Upper lobe of left lung (tissue), 6 donors: ENCODE measurements around the gene SND1. TPM values are rescaled to one million over a fixed set of nuclear protein-coding genes. Genes with fewer than 3 reads are reported as not detected.

Experiments used
- ATAC-seq, 2 donors: fragments of 200-7000 bp; cut with Tn5 transposase; one replicate each; pipeline ENCODE4 v1.9.1; 2022; ENCODE audit warnings: mild to moderate bottlenecking in 2 of 2, moderate library complexity in 2 of 2; ENCODE audit not compliant: low FRiP score in 2 of 2
- DNase-seq, 2 donors: peaks; one replicate each; pipeline ENCODE4 v3.0.0-alpha.2; 2019 to 2020
- H3K27ac ChIP-seq, 4 donors: fragments of 200-600 bp; sonication (generic); one replicate each; pipeline ENCODE4 v1.5.1; 2016 to 2019
- H3K27me3 ChIP-seq, 4 donors: fragments of 200-600 bp; sonication (generic); one replicate each; pipeline ENCODE4 v1.5.1; 2017 to 2019
- H3K36me3 ChIP-seq, 4 donors: fragments of 200-600 bp; sonication (generic); one replicate each; pipeline ENCODE4 v1.5.1; 2016 to 2019
- H3K4me1 ChIP-seq, 4 donors: fragments of 200-600 bp; sonication (generic); one replicate each; pipeline ENCODE4 v1.5.1; 2018 to 2019
- H3K4me3 ChIP-seq, 4 donors: fragments of 200-600 bp; sonication (generic); one replicate each; pipeline ENCODE4 v1.5.1; 2017 to 2019; ENCODE audit warnings: mild to moderate bottlenecking in 2 of 4, moderate library complexity in 1 of 4
- H3K9me3 ChIP-seq, 4 donors: fragments of 200-600 bp; sonication (generic); one replicate each; pipeline ENCODE4 v1.5.1; 2018 to 2019
- CTCF ChIP-seq, 6 experiments: fragments of 450-650 bp in 4 of 6; fragments of 200-600 bp in 2 of 6; sonication (generic) in 2 of 6; IDR thresholded peaks; one replicate each; pipeline ENCODE4 v1.5.1; 2016 to 2019; ENCODE audit warnings: antibody characterized with exemption in 6 of 6
- EP300 ChIP-seq, 4 donors: sonication (generic); formaldehyde crosslinking; IDR thresholded peaks; one replicate each; pipeline ENCODE4 v1.5.1; 2017; ENCODE audit warnings: antibody characterized with exemption in 4 of 4, control low read depth in 2 of 4
- POLR2A ChIP-seq, 4 donors: fragments of 450-650 bp; IDR thresholded peaks; one replicate each; pipeline ENCODE4 v1.5.1; 2016 to 2017; ENCODE audit warnings: antibody characterized with exemption in 4 of 4, mild to moderate bottlenecking in 2 of 4
- POLR2AphosphoS5 ChIP-seq, 2 donors: sonication (generic); formaldehyde crosslinking; IDR thresholded peaks; one replicate each; pipeline ENCODE4 v1.5.1; 2017; ENCODE audit warnings: antibody characterized with exemption in 2 of 2
- WGBS, 2 donors: methylation state at CpG; one replicate each; pipeline ENCODE4 v1.1.5; 2017 to 2018; 5-methylcytosine and 5-hydroxymethylcytosine counted together
- total RNA-seq, 6 donors: library from RNA; depleted of rRNA in 4 of 6; stranded (reverse); fragments of >200 nt in 4 of 6; gene quantifications; one replicate each; pipeline versions ENCODE4 v1.1.0 to v1.2.1, GENCODE V29; 2016 to 2021
- donor health status: DM: no; HTN: no; CAD: no; lungs with moderate emphysema.
- donor health status: DM: no; HTN: yes; CAD: no; lungs with severe emphysema.

SND1 gene
- total RNA-seq, 6 donors from 2014 or later = 107 to 167 (median 121) TPM

- ATAC-seq = no peak
- no peak overlapping the region for H3K4me3 ChIP-seq
- 89 to 95% methylated on average over 4 to 19 of the region's 19 CpGs for WGBS, 2 donors
- no peak for TF ChIP-seq CTCF (IDR thresholded peaks at IDR 0.05)
- no peak for TF ChIP-seq POLR2A (IDR thresholded peaks at IDR 0.05)
- TF ChIP-seq POLR2AphosphoS5 (IDR thresholded peaks at IDR 0.05) = no peak
- DNase-seq = no peak
- no peak overlapping the region for H3K27ac ChIP-seq
- H3K4me1 ChIP-seq = peaks cover 0 to 32% (median 16%) of the 10 kb centered on the region in 4 donors
- H3K36me3 ChIP-seq = peaks cover 0 to 46% (median 32%) of the 10 kb centered on the region in 4 donors
- no peaks in the 10 kb centered on the region for H3K27me3 ChIP-seq
- no peaks in the 10 kb centered on the region for H3K9me3 ChIP-seq
These were observed 422.3 kb downstream of the SND1 start for GRCh38 chr7:128074336-128074735.

DNA sequence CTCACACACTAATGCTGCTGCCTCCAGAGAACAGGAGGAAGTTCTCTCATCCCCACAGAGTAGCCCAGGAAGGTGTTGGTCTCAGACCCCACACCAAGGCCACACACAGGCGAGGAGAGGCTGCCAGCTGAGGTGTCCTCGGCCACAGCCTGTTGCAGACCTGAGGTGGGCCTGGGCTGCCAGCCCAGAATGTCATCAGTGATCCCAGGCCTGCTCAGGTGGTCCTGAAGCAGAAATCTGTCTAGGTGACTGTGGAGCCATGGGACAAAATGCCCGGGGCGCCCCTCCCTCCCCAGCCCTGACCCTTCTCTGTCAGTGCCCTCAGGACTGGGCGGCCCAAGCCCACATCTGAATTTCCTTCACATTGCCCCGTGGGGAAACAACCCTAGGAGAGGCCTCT, 422.7 kb downstream of the SND1 start:
- Histone ChIP-seq H3K4me1 (peaks cover 0 to 30% (median 16%) of the 10 kb centered on the region in 4 donors), H3K9me3 (no peaks in the 10 kb centered on the region), H3K27me3 (no peaks in the 10 kb centered on the region), H3K27ac (no peak overlapping the region), H3K4me3 (no peak overlapping the region), H3K36me3 (peaks cover 0 to 50% (median 33%) of the 10 kb centered on the region in 4 donors)
- WGBS, 2 donors = 88% methylated on average over 2 of the region's 6 CpGs; no CpG with 5 or more reads in 1 of the 2 donors
- no peak for DNase-seq
- ATAC-seq = no peak
- TF ChIP-seq POLR2AphosphoS5 (IDR thresholded peaks at IDR 0.05) = no peak
- TF ChIP-seq EP300 (IDR thresholded peaks at IDR 0.05) = no peak
- no peak for TF ChIP-seq POLR2A (IDR thresholded peaks at IDR 0.05)
- no peak for TF ChIP-seq CTCF (IDR thresholded peaks at IDR 0.05)

- Histone ChIP-seq H3K36me3 (peaks cover 0 to 52% (median 35%) of the 10 kb centered on the region in 4 donors), H3K4me1 (peaks cover 0 to 26% (median 13%) of the 10 kb centered on the region in 4 donors), H3K4me3 (no peak overlapping the region), H3K9me3 (no peaks in the 10 kb centered on the region), H3K27ac (no peak overlapping the region), H3K27me3 (no peaks in the 10 kb centered on the region)
- WGBS, 2 donors = 73 to 84% methylated on average over 9 to 12 of the region's 12 CpGs
- no peak for DNase-seq
- ATAC-seq = no peak
- TF ChIP-seq EP300 (IDR thresholded peaks at IDR 0.05) = no peak
- TF ChIP-seq POLR2A (IDR thresholded peaks at IDR 0.05) = no peak
- no peak for TF ChIP-seq POLR2AphosphoS5 (IDR thresholded peaks at IDR 0.05)
- TF ChIP-seq CTCF (IDR thresholded peaks at IDR 0.05) = no peak
These were observed 423.5 kb downstream of the SND1 start for GRCh38 chr7:128075242-128076095.

DNA sequence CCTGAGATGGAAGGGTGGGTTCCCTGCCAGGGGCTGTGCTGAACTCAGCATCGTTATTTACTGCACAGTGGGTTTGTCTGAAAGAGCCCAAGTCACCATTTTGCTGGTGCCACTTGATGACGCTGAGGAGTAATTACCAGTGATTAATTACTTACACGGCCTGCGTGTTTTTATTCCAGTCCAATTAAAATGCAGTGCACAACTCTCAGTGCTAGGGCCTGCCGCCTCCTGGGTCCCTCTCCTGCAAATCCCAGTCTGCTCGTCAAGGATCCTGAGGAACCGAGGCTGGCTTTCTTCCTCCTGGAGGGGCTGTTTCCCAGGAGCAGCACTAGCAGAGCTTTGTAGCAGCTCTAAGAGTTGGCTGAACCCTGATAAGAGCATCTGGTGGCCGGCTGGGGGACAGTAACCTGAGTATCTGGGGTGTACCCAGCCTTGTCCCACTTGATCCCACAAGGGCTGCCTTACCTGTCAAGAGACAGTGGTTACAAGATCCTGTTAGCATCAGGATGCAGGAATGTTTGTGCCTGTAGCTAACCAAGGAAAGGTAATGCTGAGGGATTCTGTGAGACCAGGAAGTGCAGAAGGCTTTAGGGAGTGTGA, 424.3 kb downstream of the SND1 start:
- ATAC-seq = no peak
- H3K4me1 ChIP-seq = peaks cover 0 to 26% (median 13%) of the 10 kb centered on the region in 4 donors
- peaks cover 0 to 55% (median 36%) of the 10 kb centered on the region in 4 donors for H3K36me3 ChIP-seq
- WGBS, 2 donors = 85 to 94% methylated on average over 6 to 8 of the region's 8 CpGs
- H3K4me3 ChIP-seq = no peak overlapping the region
- TF ChIP-seq POLR2AphosphoS5 (IDR thresholded peaks at IDR 0.05) = no peak
- TF ChIP-seq CTCF (IDR thresholded peaks at IDR 0.05) = no peak
- TF ChIP-seq EP300 (IDR thresholded peaks at IDR 0.05) = no peak
- no peak for TF ChIP-seq POLR2A (IDR thresholded peaks at IDR 0.05)
- H3K27ac ChIP-seq = no peak overlapping the region
- no peaks in the 10 kb centered on the region for H3K27me3 ChIP-seq
- no peak for DNase-seq
- H3K9me3 ChIP-seq = no peaks in the 10 kb centered on the region
